CD4-positive, alpha-beta T cell treated with Interleukin-2 at 100 ng/mL for 4 hours (primary cell): ENCODE results near the gene RNF14.
"Not testable (repeated sequence)": the region's sequence is repeated elsewhere in the genome, so short reads cannot be mapped to it uniquely, and the experiment has no call there.

Experiments used
- DNase-seq: peaks from one replicate; pipeline ENCODE4 v3.0.0-alpha.2; 2020; ENCODE audit warnings: low spot score

Gene RNF14

DNA sequence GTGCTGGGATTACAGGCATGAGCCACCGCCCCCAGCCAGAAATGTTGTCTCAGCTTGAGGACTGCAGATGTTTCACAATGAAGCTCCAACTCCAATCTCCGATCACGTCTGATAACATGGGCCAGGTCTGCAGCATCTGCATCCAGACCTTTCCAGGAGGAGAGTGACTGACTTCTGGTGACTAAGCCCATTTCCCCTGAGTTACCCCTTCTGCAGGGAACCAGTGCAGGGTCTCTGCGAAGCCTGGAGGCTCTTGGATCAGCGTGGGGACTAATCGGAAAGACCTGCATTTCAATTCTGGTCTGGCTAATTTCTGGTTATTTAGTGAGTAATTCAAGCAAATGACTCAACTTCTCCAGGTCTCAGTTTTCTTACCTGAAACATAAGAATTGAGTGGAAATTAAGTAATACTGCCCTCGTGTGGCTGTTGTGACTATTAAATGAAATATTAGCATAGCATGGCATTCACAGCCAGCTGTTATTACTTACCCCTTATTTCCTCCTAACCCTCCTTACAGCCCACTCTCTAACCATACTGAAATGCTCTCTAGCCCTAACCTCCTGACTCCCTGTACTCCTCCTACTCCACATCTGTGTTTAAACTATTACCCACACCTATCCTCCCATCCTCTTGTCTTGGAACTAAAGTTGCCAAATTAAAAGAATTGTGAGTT lies 46.1 kb downstream of the RNF14 start:
- peak; percentile 90 for DNase-seq

DNA sequence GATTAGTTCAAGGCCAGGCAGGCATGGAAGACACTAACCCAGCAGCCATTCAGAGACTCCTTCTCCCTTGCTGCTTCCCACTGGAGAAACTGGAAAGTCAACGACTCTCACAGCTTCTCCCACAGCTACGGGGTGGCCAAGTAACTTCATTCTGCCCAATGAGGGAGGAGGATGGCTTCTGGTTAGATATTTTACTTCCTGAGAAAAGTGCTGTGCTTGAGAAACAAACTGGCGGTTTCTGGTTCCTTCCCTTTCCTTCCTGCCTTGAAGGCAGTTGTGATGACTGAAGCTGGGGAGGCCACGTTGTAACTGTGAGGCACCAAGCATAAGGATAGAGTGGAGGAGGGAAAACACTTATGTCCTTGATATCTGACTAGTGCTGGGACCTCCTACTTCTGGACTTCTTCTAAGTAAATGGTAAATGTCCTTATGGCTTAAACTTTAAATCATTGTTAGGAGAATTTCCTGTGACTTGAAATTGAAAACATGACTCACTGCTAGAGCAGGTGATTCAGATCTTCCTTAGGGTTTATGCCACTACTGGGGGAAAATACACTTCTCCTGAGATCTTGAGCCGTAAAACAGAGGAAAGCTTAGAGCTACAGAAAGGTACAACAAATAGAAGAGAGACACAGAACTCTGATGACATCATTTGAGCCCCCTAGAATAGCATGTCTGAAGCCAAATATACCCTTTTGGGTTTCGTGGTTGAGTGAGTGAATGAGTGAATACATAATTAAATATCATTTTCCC lies 47.1 kb downstream of the RNF14 start:
- DNase-seq, result peak; percentile 68

DNA sequence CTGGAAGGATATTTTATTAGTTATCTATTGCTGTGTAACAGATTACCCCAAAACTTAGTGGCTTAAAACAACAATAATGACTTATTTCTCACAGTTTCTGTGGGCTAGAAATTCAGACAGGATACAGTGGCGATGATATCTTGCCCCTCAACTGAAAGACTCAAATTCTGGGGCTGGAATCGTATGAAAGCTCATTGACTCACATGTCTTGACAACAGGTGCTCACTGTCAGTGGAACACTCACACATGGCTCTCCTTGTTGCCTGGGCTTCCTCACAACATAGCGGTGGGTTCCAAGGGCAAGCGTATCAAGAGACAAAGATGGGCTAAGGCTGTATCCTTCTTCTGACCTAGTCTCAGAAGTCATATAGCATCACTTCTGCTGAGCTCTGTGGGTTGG lies 47.7 kb downstream of the RNF14 start:
- peak; percentile 69 for DNase-seq

DNA sequence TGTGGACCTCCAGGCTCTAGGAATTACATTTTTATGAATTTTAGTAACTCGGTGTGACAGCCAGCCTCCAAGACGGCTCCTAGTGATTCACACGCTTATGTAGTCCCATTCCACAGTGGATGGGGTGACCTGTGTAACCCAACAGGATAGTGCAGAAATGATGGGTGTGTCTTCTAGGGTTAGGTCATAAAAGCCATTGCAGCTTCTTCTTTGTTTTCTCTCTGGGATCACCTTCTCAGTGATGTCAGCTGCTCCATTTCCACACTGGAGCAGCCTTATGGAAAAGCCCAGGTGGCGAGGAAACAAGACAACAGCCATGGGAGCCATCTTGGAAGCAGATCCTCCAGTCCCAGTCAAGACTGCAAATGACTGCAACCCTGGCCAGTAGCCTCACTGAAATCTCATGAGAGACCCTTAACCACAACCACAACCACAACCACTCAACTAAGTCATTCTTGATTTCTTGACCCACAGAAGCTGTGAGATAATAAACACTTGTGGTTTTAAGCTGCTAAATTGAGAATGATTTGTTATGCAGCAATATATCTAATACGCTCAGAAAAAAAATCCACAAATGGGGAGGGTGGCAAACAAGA lies 49.0 kb downstream of the RNF14 start:
- DNase-seq, result peak; percentile 45

DNA sequence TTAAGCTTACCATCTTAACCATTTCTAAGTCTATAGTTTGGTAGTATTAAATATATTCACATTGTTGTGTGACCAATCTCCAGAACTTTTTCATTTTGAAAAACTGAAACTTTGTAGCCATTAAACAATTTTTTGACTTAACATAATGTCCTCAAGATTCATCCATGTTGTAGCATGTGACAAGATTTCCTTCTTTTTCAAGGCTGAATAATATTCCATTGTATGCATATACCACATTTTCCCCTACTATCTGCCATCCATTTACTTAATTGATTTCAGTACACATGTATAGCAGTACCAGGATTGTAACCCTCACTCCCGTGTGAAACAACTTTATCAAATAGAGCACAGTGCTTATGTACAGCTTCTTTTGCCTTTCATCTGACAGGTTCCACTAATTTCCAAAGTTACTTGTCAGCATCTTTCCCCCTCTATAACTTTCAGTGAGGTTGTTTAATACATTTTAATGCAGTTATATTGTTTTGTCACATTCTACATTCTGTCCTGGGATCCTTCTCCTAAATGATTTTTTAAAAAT lies 51.3 kb downstream of the RNF14 start:
- DNase-seq, result no peak

DNA sequence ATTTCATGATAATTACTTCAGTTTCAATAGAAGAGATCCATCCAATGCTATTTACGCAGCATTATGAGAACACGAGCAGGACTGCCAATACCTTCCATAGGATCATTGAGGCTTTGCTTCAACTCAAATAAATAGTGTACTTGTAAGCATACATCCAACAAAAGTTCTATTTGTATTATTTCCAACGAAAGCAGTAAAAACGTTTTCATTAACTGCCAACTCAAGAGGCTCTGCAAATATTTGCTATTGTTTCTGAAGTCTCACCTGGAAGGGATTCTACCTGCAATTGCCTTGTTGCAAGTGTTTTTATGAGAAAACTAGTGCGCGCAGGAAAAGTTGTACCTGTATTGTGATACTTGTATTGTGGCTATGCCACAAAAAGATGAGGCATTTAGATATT lies 54.9 kb downstream of the RNF14 start:
- DNase-seq, result no peak

DNA sequence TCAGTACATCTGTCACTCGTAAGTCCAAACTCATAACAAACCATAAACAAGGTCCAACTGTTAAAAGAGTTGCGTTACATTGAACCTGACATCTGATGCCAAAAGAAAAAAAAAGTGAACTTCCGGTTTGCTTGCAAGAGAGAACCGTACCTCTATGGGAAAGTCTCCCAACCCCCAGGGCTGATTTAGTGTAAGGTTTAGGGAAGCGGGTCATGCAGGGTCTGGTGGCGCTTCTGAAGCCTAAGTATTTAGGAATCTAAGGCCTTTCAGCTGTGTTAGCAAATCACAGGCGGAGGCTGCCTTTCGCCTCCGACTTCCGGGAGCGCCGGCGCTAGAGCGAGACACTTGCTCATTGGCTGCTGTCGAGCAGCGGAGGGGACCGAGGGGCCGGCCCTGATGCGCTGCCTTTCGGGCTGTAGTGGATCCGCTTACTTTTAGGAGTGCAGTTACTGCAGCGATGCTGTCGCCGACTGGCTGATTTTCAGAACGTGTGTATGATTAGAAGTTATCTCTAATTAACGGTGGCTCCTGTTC lies 55.9 kb downstream of the RNF14 start:
- DNase-seq, result peak; percentile 84

DNA sequence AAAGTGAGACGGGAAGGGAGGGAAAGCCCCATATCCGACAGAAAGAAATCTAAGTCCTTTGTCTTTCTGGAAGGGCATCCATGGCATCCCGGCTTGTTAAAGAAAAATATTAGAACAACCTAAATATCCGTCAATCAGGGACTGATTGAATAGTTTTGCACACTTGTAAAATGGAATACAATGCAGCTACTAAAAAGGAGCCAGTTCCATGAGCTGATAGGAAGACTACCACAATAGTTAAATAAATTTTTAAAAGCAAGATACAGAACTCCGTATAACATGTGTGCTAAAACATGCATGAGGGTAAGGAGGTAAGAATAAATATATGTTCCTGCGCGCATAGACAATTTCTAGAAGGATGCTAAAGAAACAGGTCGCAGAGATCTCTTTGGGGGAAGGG lies 56.7 kb downstream of the RNF14 start:
- DNase-seq, result no peak

DNA sequence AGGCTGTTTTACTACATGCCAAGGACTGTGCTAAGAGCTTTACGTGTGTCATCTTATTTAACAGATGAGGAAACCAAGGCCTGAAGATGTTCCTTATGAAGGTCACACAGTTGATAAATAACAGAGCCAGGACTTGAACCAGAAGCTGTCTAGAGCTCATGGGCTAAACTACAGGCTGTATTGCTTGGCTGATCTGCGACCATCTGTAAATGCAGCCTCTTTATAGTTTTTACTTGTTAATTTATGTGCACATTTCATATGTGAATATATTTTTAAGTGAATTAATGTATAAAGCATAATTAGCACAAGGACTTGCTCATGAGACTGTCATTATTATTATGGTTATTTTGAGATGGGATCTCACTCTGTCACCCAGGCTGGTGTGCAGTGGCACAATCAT lies 63.2 kb downstream of the RNF14 start:
- no peak for DNase-seq

DNA sequence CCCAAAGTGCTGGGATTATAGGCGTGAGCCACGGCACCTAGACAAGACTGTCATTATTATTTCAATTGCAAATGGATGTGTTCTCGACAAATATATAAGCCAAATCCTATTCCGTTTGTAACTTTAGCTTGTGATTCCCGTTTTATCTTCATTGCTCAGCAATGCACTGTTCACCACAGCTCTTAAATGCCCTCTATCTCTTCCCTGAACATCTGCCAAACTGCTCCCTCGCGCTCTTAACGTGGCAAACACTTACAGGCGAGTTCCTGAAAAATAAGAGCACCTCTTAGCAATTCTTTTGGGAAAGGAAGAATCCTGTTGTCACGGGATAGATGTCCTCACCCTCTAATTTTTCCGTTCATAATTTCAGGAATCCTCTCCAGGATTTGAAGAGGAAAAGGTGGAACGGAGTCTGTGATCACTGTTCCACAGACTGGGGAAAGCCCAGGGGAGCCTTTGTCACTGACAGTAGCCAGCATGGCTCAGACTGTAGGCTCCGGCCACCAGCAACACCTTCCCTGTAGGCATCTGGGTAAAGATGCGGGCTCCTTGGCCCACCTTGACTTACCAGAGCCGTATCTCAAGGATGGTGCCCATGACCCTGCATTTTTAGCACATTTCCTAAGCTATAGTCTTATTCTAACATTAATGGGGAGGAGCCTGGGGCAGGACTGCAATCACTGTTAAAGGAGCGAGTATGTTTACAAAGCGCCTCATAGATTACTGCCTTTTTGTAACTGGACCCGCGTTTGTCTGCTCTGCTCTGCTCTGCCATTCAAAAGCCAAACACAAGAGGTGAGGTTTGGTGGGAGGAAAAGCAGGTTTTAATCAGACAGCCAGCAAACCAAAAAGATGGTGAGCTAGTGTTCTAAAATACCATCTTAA lies 64.1 kb downstream of the RNF14 start:
- no peak for DNase-seq

DNA sequence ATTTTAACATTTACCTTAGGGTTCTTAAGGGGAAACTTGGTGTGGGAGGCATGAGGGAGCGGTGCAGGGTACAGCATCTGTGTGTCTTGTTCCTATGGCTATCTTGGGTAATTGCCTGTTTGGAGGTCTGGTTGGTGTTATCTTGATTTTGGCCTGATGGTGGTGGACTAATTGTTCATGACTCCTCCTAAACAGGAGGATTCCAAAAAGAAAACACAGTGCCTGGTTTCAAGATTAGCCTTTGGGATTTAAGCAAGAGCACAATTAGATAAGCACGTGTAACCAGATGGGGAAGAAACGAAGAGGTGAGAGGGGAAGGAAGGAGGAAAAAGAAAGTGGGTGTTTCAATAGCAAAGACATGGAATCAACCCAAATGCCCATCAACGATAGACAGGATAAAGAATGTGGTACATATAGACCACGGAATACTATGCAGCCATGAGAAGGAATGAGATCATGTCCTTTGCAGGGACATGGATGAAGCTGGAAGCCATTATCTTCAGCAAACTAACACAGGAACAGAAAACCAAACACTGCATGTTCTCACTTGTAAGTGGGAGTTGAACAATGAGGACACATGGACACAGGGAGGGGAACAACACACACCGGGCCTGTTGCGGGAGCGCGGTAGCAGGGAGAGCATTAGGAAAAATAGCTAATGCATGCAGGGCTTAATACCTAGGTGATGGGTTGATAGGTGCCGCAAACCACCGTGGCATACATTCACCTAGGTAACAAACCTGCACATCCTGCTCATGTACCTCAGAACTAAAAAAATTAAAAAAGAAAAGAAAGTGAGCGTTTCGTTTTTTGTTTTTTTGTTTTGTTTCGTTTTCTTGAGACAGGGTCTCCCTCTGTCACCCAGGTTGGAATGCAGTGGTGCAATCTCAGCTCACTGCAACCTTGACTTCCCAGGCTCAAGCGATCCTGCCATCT lies 65.0 kb downstream of the RNF14 start:
- DNase-seq, result not testable (repeated sequence)

DNA sequence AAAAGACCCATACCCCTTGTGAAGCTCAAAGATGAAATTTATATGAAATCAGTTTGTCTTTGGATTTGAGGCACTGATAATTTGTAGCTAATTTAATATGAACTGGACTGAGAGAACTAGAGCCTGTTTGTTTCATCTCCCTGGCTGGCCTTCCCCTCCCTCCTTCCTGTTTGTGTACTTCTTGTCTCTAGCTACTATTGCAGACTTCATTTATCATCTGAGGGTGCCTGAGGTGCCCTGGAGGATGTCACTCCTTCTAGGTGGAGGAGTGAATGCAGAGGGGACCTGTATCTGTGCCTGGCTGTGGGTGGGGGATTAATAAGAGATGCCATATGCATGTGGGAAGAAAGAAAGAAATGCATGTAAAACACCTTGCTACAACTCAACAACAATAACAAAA lies 66.1 kb downstream of the RNF14 start:
- no peak for DNase-seq

DNA sequence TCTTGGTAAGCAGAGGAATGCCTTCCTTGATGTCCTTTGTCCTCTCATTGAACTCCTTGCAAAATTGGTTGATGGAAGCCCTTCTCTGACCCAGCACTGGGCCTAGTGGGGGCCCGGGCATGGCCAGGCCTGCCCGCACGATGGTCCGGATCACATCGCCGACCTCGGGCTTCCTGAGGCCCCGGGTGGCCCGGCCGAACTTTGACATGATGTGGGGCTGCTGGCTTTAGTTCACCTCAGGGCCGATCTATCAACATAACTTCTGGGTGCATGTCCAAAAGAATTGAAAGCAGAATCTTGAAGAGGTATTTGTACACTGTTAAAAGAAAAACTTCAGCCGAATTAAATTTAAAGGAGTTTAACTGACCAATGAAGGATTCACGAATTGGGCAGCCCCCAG lies 68.0 kb downstream of the RNF14 start:
- DNase-seq, result no peak

DNA sequence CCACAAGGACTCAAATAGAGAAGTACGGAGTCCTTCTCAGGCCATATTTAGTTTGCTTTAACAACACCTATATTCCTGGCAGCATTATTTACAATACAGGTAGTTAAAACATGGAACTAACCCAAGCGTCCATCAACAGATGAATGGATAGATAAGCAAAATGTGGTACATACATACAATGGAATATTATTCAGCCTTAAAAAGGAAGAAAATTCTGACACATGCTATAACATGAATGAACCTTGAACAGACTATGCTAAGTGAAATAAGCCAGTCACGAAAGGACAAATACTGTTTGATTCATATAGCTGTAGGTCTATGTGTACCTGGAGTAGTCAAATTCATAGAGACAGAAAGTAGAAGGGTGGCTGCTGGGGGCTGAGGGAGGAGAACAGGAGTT lies 68.7 kb downstream of the RNF14 start:
- DNase-seq, result not testable (repeated sequence)

DNA sequence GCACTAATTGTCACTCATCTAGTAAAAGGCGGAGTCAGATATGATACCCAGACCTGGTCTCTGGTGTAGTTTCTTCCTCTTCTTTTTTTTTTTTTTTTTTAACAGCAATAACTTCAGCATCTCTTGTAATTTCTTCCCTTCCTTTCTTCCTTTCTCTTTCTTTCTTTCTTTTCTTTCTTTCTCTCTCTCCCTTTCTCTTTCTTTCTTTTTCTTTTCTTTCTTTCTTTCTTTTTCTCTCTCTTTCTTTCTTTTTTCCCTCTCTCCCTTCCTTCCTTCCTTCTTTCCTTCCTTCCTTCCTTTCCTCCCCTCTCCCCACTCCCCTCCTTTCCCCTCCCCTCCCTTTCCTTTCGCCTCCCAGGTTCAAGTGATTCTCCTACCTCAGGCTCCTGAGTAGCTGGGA lies 69.8 kb downstream of the RNF14 start:
- DNase-seq, result no peak
